Measurements from ENCODE around the gene TIAM1.

The TIAM1 gene

GRCh38 chr21:31354604-31355443, 10.8 kb upstream of the TIAM1 start:
- peak; percentile 87 for DNase-seq

GRCh38 chr21:31354122-31354521, 10.1 kb upstream of the TIAM1 start:
- no peak for DNase-seq

- DNase-seq, result peak; percentile 49
Observed at GRCh38 chr21:31352836-31353235, 8.8 kb upstream of the TIAM1 start.

GRCh38 chr21:31351960-31352359, 7.9 kb upstream of the TIAM1 start:
- DNase-seq, result no peak

GRCh38 chr21:31351438-31351837, 7.4 kb upstream of the TIAM1 start:
- DNase-seq, result no peak

- DNase-seq, result no peak
Observed at GRCh38 chr21:31349208-31349607, 5.1 kb upstream of the TIAM1 start.

- DNase-seq, result no peak
Observed at GRCh38 chr21:31348188-31348587, 4.1 kb upstream of the TIAM1 start.

GRCh38 chr21:31347435-31348032, 3.5 kb upstream of the TIAM1 start:
- no peak for DNase-seq

GRCh38 chr21:31346256-31346821, 2.3 kb upstream of the TIAM1 start:
- no peak for DNase-seq

- DNase-seq, result no peak
Observed at GRCh38 chr21:31345136-31345535, 1.1 kb upstream of the TIAM1 start.

GRCh38 chr21:31343030-31343510, 991 bp downstream of the TIAM1 start:
- DNase-seq, result no peak

- no peak for DNase-seq
Observed at GRCh38 chr21:31342348-31342747, 1.7 kb downstream of the TIAM1 start.

GRCh38 chr21:31340942-31341487, 3.0 kb downstream of the TIAM1 start:
- DNase-seq, result no peak

- DNase-seq, result no peak
Observed at GRCh38 chr21:31340514-31340913, 3.5 kb downstream of the TIAM1 start.

GRCh38 chr21:31339721-31340120, 4.3 kb downstream of the TIAM1 start:
- DNase-seq, result no peak

GRCh38 chr21:31338908-31339368, 5.1 kb downstream of the TIAM1 start:
- DNase-seq, result no peak

GRCh38 chr21:31337996-31338907, 5.8 kb downstream of the TIAM1 start:
- DNase-seq, result no peak

- no peak for DNase-seq
Observed at GRCh38 chr21:31337086-31337485, 7.0 kb downstream of the TIAM1 start.

- no peak for DNase-seq
Observed at GRCh38 chr21:31336739-31337040, 7.4 kb downstream of the TIAM1 start.

GRCh38 chr21:31335957-31336738, 7.9 kb downstream of the TIAM1 start:
- no peak for DNase-seq

GRCh38 chr21:31334648-31335121, 9.4 kb downstream of the TIAM1 start:
- no peak for DNase-seq

GRCh38 chr21:31332525-31332924, 11.5 kb downstream of the TIAM1 start:
- DNase-seq, result no peak

All from CD4-positive, alpha-beta T cell treated with Interleukin-21 for 1 hour (primary cell).